ENCODE results near the gene EVPL. TPM values are rescaled to one million over a fixed set of nuclear protein-coding genes. Genes with fewer than 3 reads are reported as not detected.
A peak's percentile ranks its signal among the peaks of the same experiment; 100 is the strongest.

The EVPL gene
- total RNA-seq, 1 experiment from 2014 or later = 7.7 TPM

DNA sequence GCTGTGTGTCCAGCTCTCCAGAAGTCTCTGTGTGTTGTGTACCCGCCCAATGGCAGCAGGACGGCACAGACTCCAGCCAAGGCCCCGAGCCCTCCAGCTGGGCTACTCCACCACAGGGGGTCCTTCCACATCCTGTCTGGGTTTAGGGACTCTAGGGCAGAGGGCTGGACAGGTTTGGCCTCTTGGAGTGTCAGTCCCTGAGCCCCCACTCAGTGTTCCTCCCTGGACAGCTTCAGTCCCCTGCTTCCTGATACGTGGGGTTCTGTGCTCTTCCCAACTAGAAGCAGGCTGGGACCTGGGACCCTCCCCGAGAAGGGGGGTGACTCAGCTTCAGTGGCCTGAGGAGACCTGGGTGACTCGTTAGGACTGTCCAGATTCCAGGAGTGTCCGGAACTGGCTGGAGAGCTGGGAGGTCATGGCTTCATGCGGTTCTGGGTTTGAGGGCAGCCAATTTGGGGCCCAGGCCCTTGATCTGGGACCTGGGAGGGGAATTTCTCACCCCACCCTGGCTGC lies 22.3 kb downstream of the EVPL start:
- intact Hi-C loops (cut with micrococcal nuclease) = loop anchor here (1.0 to 5.0 kb wide), 2 partner anchors 100 to 243 kb away; no protein-coding TSS in a partner anchor
- BruUV-seq (replicated peaks) = no TSS peak
- Mint-ChIP-seq H3K27ac (ENCODE audit: low read depth, unreplicated experiment) (no peak overlapping the region), H3K27me3 (ENCODE audit: insufficient read depth, unreplicated experiment) (no peaks in the 10 kb centered on the region), H3K9me3 (ENCODE audit: unreplicated experiment) (no peaks in the 10 kb centered on the region), H3K4me3 (ENCODE audit: unreplicated experiment) (no peak overlapping the region), H3K36me3 (ENCODE audit: insufficient read depth, unreplicated experiment) (peaks cover 12% of the 10 kb centered on the region), H3K4me1 (ENCODE audit: insufficient read depth, unreplicated experiment) (peaks cover 6% of the 10 kb centered on the region)
- no peak for DNase-seq (ENCODE audit: unreplicated experiment)
- ChIA-PET POLR2A (interaction anchor here (0.9 to 4.3 kb wide), 3 partner anchors 8 to 99 kb away, joined by 3 to 24 read pairs (median 5); partner anchors contain the start of gene MRPL38), CTCF (interaction anchor here (0.8 to 3.6 kb wide), 17 partner anchors 9 to 372 kb away, joined by 3 to 19 read pairs (median 5); partner anchors contain the start of genes EXOC7, MRPL38 and SMIM5)
- TF ChIP-seq, protein P1, sequence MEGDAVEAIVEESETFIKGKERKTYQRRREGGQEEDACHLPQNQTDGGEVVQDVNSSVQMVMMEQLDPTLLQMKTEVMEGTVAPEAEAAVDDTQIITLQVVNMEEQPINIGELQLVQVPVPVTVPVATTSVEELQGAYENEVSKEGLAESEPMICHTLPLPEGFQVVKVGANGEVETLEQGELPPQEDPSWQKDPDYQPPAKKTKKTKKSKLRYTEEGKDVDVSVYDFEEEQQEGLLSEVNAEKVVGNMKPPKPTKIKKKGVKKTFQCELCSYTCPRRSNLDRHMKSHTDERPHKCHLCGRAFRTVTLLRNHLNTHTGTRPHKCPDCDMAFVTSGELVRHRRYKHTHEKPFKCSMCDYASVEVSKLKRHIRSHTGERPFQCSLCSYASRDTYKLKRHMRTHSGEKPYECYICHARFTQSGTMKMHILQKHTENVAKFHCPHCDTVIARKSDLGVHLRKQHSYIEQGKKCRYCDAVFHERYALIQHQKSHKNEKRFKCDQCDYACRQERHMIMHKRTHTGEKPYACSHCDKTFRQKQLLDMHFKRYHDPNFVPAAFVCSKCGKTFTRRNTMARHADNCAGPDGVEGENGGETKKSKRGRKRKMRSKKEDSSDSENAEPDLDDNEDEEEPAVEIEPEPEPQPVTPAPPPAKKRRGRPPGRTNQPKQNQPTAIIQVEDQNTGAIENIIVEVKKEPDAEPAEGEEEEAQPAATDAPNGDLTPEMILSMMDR (IDR thresholded peaks at IDR 0.05; ENCODE audit: unreplicated experiment) = no peak

DNA sequence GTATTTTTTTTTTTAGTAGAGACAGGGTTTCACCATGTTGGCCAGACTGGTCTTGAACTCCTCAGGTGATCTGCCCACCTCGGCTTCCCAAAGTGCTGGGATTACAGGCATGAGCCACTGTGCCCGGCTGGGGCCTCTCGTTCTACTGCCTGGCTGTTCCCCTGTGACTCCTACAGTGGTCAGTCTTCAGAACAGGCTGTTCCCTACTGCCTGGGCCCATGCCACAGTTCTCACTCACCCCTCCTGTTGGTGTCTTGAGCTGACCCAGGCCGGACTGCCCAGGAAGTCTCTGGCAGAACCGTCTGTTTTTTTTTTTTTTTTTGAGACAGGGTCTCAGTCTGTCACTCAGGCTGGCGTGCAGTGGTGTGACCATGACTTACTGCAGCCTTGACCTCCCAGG lies 23.2 kb downstream of the EVPL start:
- ChIA-PET CTCF (interaction anchor here (0.6 to 3.6 kb wide), 10 partner anchors 10 to 371 kb away, joined by 3 to 19 read pairs (median 6); partner anchors contain the start of gene SMIM5), POLR2A (interaction anchor here (4.3 kb wide), 1 partner anchor 98 kb away, joined by 24 read pairs; the partner anchor contains the start of gene MRPL38)
- intact Hi-C loops (cut with micrococcal nuclease) = no loop called here

DNA sequence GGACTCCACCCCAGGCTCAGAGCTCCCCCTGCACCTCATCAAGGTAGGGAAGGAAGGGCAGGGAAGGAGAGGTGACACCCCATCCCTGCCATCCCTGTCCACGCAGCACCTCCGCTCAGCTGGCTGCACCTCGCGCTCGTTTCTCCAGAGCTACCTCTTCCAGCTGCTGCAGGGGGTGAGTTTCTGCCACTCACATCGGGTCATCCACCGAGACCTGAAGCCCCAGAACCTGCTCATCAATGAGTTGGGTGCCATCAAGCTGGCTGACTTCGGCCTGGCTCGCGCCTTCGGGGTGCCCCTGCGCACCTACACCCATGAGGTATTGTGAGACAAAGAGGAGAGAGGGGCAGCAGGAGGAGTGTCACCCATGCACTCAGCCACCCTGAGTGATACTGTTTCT lies 25.0 kb downstream of the EVPL start:
- Mint-ChIP-seq H3K4me1 (ENCODE audit: insufficient read depth, unreplicated experiment) (peaks cover 14% of the 10 kb centered on the region), H3K9me3 (ENCODE audit: unreplicated experiment) (no peaks in the 10 kb centered on the region), H3K27ac (ENCODE audit: low read depth, unreplicated experiment) (no peak overlapping the region), H3K36me3 (ENCODE audit: insufficient read depth, unreplicated experiment) (peaks cover 17% of the 10 kb centered on the region), H3K4me3 (ENCODE audit: unreplicated experiment) (no peak overlapping the region), H3K27me3 (ENCODE audit: insufficient read depth, unreplicated experiment) (no peaks in the 10 kb centered on the region)
- no peak for DNase-seq (ENCODE audit: unreplicated experiment)
- intact Hi-C loops (cut with micrococcal nuclease) = no loop called here
- CTCF ChIA-PET = interaction anchor here (0.6 to 3.6 kb wide), 7 partner anchors 12 to 390 kb away, joined by 3 to 19 read pairs (median 4); no protein-coding TSS in a partner anchor
- BruUV-seq (replicated peaks) = no TSS peak
- POLR2A ChIA-PET = interaction anchor here (0.7 to 4.3 kb wide), 2 partner anchors 96 to 97 kb away, joined by 3 to 24 read pairs; partner anchors contain the start of gene MRPL38
- TF ChIP-seq, protein P1 (IDR thresholded peaks at IDR 0.05; ENCODE audit: unreplicated experiment) = no peak

More for the DNA sequence above, 23.2 kb downstream of the EVPL start:
- Mint-ChIP-seq H3K4me3 (ENCODE audit: unreplicated experiment) (no peak overlapping the region), H3K27ac (ENCODE audit: low read depth, unreplicated experiment) (no peak overlapping the region), H3K4me1 (ENCODE audit: insufficient read depth, unreplicated experiment) (peaks cover 6% of the 10 kb centered on the region), H3K27me3 (ENCODE audit: insufficient read depth, unreplicated experiment) (no peaks in the 10 kb centered on the region), H3K9me3 (ENCODE audit: unreplicated experiment) (no peaks in the 10 kb centered on the region), H3K36me3 (ENCODE audit: insufficient read depth, unreplicated experiment) (peaks cover 17% of the 10 kb centered on the region)
- no peak for DNase-seq (ENCODE audit: unreplicated experiment)
- TF ChIP-seq, protein P1 (IDR thresholded peaks at IDR 0.05; ENCODE audit: unreplicated experiment) = no peak
- no TSS peak for BruUV-seq (replicated peaks)

DNA sequence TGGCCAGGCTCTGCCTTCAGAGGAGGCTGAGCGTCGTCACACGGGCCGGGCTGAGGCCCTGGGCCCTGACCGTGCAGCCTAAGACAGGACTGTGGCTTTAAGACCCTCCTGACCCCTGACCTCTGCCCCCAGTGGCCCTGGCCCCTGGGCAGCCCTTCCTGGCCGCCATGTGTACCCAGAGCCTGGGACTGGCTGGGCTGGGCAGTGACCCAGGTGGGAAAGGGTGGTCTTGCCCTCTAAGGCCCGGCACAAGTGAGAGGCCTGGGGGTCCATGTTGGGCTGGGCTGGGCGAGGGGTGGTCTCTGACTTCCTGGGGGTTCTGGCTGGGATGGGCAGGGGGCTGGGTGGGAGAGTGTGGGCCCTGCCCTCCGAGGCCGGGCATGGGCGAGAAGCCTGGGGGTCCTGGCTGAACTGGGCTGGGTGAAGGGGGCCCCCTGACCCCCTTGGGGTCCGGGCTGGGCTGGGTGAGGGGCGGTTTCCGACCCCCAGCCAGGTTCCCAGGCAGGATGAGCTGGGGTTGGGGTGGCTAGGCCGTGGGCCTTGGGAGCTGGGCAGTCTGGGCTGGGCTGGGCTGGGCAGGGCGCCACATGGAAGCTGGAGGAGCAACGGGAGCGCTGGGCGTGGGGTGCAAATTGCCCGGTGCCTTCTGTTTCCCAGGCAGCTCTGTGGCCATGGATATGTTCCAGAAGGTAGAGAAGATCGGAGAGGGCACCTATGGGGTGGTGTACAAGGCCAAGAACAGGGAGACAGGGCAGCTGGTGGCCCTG lies 26.2 kb downstream of the EVPL start, which contains the start of gene CDK3:
CDK3 (plus strand) TSS at position 101 of the 767 bp plus-strand sequence; CDS start at position 672, 571 bp downstream.
- Mint-ChIP-seq H3K9me3 (ENCODE audit: unreplicated experiment) (no peaks in the 10 kb centered on the region), H3K36me3 (ENCODE audit: insufficient read depth, unreplicated experiment) (peaks cover 17% of the 10 kb centered on the region), H3K27ac (ENCODE audit: low read depth, unreplicated experiment) (no peak within 1 kb of the TSS), H3K4me1 (ENCODE audit: insufficient read depth, unreplicated experiment) (peaks cover 23% of the 10 kb centered on the region), H3K27me3 (ENCODE audit: insufficient read depth, unreplicated experiment) (no peaks in the 10 kb centered on the region), H3K4me3 (ENCODE audit: unreplicated experiment) (no peak within 1 kb of the TSS)
- intact Hi-C loops (cut with micrococcal nuclease) = no loop called here
- no TSS peak for BruUV-seq (replicated peaks)
- ChIA-PET CTCF (interaction anchor here (1.1 to 1.4 kb wide), 2 partner anchors 10 to 95 kb away, joined by 4 to 7 read pairs; no protein-coding TSS in a partner anchor), POLR2A (no interaction called here)
- TF ChIP-seq, protein P1 (IDR thresholded peaks at IDR 0.05; ENCODE audit: unreplicated experiment) = peak; percentile 2
- DNase-seq (ENCODE audit: unreplicated experiment) = no peak
